Left lung (tissue), 10 donors: ENCODE measurements around the gene GLT8D2. TPM values are rescaled to one million over a fixed set of nuclear protein-coding genes. Genes with fewer than 3 reads are reported as not detected.

Experiments
- ATAC-seq: fragments of 200-7000 bp; cut with Tn5 transposase; one replicate; pipeline ENCODE4 v1.9.1; 2020; ENCODE audit warnings: moderate library complexity
- DNase-seq, 4 donors: peaks; one replicate each; pipeline ENCODE4 v3.0.0-alpha.2; 2013 to 2020
- H3K27ac ChIP-seq, 2 donors: fragments of 200-600 bp; sonication (generic) in 1 of 2; one replicate each; pipeline versions ENCODE4 v1.5.0 to v1.8.0; 2020 to 2021
- H3K27me3 ChIP-seq, 2 donors: fragments of 200-600 bp; sonication (generic) in 1 of 2; one replicate each; pipeline versions ENCODE4 v1.5.0 to v1.8.0; 2020 to 2021
- H3K36me3 ChIP-seq, 2 donors: fragments of 200-600 bp; sonication (generic) in 1 of 2; one replicate each; pipeline versions ENCODE4 v1.5.0 to v1.8.0; 2020 to 2021
- H3K4me1 ChIP-seq, 2 donors: fragments of 200-600 bp; one replicate each; pipeline ENCODE4 v1.8.0; 2021
- H3K4me3 ChIP-seq, 2 donors: fragments of 200-600 bp; sonication (generic) in 1 of 2; one replicate each; pipeline versions ENCODE4 v1.5.0 to v1.8.0; 2020 to 2021; ENCODE audit warnings: mild to moderate bottlenecking in 1 of 2
- H3K9me3 ChIP-seq, 2 donors: fragments of 200-600 bp; sonication (generic) in 1 of 2; one replicate each; pipeline versions ENCODE4 v1.5.0 to v1.8.0; 2020 to 2021
- CTCF ChIP-seq, 2 donors: fragments of 200-600 bp; sonication (generic) in 1 of 2; IDR thresholded peaks; one replicate each; pipeline versions ENCODE4 v1.5.0 to v1.8.0; 2021; ENCODE audit warnings: antibody characterized with exemption in 2 of 2
- intact Hi-C, 2 donors: fragments of 100-400 bp; cut with DNase I; formaldehyde crosslinking; loops; one replicate each; pipeline versions ENCODE4 v1.11.2 to v1.14.2; 2022
- polyA plus RNA-seq, 6 donors: library from polyadenylated mRNA; unstranded; fragments of 120-200 nt; gene quantifications; one replicate each; pipeline ENCODE4 v1.2.1, GENCODE V29; 2013; ENCODE audit not compliant: insufficient read length in 6 of 6
- total RNA-seq, 2 donors: library from RNA; stranded (reverse); fragmentation: NEBNext Ultra II Directional; extraction: Animal tissue kit (Norgen Biotek cat#: 25700); gene quantifications; one replicate each; pipeline ENCODE4 v1.2.1, GENCODE V29; 2021
- donor health status: DM: no; HTN: yes; CAD: no.
- donor health status: DM: no; HTN: no; CAD: no.

Gene GLT8D2
- total and polyA plus RNA-seq, 8 donors, result 7.5 to 34.6 (median 25.1) TPM

- Histone ChIP-seq H3K36me3 (peaks cover 8 to 99% of the 10 kb centered on the region in 2 donors), H3K27me3 (no peaks in the 10 kb centered on the region), H3K4me3 (no peak overlapping the region), H3K9me3 (no peaks in the 10 kb centered on the region), H3K27ac (no peak overlapping the region), H3K4me1 (no peaks in the 10 kb centered on the region)
- no peak for TF ChIP-seq CTCF (IDR thresholded peaks at IDR 0.05)
- DNase-seq (no peak), ATAC-seq (no peak)
- intact Hi-C loops, result no loop called here
Measured at GRCh38 chr12:103947871-103948555, 102.0 kb downstream of the GLT8D2 start.

- peaks cover 8 to 100% of the 10 kb centered on the region in 2 donors for H3K36me3 ChIP-seq
- intact Hi-C loops, result no loop called here
- H3K27me3 ChIP-seq, result no peaks in the 10 kb centered on the region
- H3K4me3 ChIP-seq, result no peak overlapping the region
- no peaks in the 10 kb centered on the region for H3K4me1 ChIP-seq
- ATAC-seq, result no peak
- no peak overlapping the region for H3K27ac ChIP-seq
- H3K9me3 ChIP-seq, result no peaks in the 10 kb centered on the region
- TF ChIP-seq CTCF (IDR thresholded peaks at IDR 0.05), result no peak
- DNase-seq, result no peak
Measured at GRCh38 chr12:103944964-103945363, 105.0 kb downstream of the GLT8D2 start.

Other genes starting within 250 kb of the GLT8D2 start
- 1 to 10 TPM; 7.5 to 8.9 TPM for gene NT5DC3, start 209.0 kb downstream of the GLT8D2 start, total RNA-seq
- 1 to 10 TPM; 5.2 to 8.6 (median 7.2) TPM for gene NT5DC3, start 209.0 kb downstream of the GLT8D2 start, polyA plus RNA-seq
- 1,000 to 10,000 TPM in 1 of 2 donors, 100 to 1,000 TPM in 1; 751 to 1,097 TPM for gene HSP90B1, start 119.8 kb downstream of the GLT8D2 start, total RNA-seq
- 100 to 1,000 TPM; 679 to 836 (median 761) TPM for gene HSP90B1, start 119.8 kb downstream of the GLT8D2 start, polyA plus RNA-seq
- 10 to 100 TPM; 20.5 to 21.0 TPM for gene TDG, start 84.3 kb downstream of the GLT8D2 start, total RNA-seq
- 10 to 100 TPM; 48.2 to 61.2 (median 51.0) TPM for gene TDG, start 84.3 kb downstream of the GLT8D2 start, polyA plus RNA-seq
- 10 to 100 TPM; 16.7 to 18.1 TPM for gene HCFC2, start 14.3 kb upstream of the GLT8D2 start, total RNA-seq
- gene HCFC2, start 14.3 kb upstream of the GLT8D2 start, polyA plus RNA-seq, result 10 to 100 TPM; 21.2 to 26.8 (median 26.0) TPM
- 10 to 100 TPM; 25.0 to 29.8 TPM for gene NFYB, start 88.0 kb upstream of the GLT8D2 start, total RNA-seq
- gene NFYB, start 88.0 kb upstream of the GLT8D2 start, polyA plus RNA-seq, result 10 to 100 TPM; 75.6 to 93.6 (median 85.9) TPM
- gene TXNRD1, start 165.6 kb upstream of the GLT8D2 start, total RNA-seq, result 100 to 1,000 TPM; 111 to 174 TPM
- 10 to 100 TPM; 54.6 to 75.0 (median 58.6) TPM for gene TXNRD1, start 165.6 kb upstream of the GLT8D2 start, polyA plus RNA-seq